GM18519 (cell line): ENCODE results near the gene APOO.
"Not testable (repeated sequence)": the region's sequence is repeated elsewhere in the genome, so short reads cannot be mapped to it uniquely, and the experiment has no call there.

Experiments used
- ATAC-seq: cut with Tn5 transposase; IDR thresholded peaks from one replicate; pipeline ENCODE4 v1.9.1; 2021; ENCODE audit warnings: mild to moderate bottlenecking, moderate library complexity; ENCODE audit not compliant: unreplicated experiment, low FRiP score

The APOO gene

DNA sequence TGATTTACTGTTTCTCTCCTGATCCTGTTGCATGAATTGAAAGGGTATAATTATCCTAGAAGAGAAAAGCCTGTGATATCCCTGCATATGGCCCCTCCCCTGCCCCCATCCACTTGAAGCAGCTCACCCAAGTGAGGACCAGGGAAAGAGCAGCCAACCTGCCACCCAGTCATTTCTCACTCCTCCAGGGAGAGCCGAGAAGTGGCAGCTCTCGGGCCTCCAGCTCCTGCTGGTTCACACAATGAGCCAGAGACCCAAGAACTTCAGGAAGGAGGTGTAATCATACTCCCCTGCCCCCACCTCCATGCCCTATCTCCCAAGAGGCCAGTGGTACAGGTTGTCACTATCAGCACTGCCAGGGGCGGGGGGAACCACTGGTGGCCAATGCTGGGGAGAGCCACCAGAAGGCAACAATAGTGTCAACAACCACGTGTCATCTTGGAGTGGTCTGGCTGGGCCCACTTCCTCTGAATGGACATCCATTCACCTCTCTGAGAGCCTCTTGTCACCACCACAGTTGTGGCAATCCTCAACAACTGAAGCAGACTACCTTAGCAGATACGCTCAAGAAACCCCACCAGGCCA lies 42.9 kb downstream of the APOO start:
- no peak for ATAC-seq

DNA sequence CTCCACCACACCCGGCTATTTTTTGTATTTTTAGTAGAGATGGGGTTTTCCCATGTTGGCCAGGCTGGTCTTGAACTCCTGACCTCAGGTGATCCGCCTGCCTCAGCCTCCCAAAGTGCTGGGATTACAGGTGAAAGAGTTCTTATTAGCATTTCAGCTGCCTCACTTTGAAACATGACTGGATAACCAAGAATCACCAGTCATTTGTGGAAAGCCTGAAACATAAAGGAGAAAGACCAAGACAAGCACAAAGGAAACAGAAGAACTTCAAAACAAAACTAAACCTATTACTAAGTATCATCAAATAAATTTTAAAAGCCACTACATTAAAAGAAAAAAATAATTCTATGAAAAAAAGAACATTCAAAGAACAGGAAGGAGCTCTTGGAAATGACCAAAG lies 45.8 kb downstream of the APOO start:
- not testable (repeated sequence) for ATAC-seq

- ATAC-seq, result no peak
Measured at GRCh38 chrX:23861215-23861896, 46.4 kb downstream of the APOO start.

- not testable (repeated sequence) for ATAC-seq
Measured at GRCh38 chrX:23859238-23859637, 48.5 kb downstream of the APOO start.

DNA sequence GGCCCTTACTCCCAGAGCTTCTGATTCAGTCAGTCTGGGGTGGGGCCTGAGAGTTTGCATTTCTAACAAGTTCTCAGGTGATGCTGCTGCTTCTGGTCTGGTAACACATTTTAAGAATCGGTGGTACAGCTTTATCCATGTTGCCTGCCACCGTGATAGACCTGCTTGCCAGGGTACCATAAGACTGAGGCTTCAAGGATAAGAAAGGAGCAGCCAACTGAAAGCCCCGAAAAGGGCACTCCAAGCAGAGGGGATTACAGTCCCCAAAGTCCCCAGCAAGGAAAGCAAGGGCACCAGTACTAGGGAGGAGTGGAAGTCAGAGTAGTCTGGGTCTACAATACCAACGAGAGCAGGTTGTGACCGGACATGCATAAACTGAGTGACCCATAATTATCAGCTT lies 49.8 kb downstream of the APOO start:
- no peak for ATAC-seq

- no peak for ATAC-seq
Measured at GRCh38 chrX:23857363-23857762, 50.4 kb downstream of the APOO start.

DNA sequence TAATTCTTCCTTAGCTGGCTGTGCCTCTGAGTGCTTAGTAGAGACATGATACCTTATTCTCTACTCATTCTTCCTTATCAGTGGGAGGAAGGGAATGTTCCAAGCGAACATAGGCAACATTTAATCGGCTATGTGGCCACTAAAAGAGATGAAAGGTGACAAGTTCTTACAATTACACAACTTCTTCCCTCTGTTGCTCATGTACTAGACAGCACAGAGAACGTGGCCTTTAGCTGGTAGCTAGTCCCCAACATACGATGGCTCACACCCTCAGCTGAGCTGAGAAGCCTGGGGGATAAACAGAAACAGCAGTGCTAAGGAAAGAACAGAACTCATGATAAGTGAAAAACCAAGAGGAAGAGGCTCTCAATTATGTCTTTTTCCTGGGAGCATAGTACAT lies 52.2 kb downstream of the APOO start:
- ATAC-seq, result no peak

DNA sequence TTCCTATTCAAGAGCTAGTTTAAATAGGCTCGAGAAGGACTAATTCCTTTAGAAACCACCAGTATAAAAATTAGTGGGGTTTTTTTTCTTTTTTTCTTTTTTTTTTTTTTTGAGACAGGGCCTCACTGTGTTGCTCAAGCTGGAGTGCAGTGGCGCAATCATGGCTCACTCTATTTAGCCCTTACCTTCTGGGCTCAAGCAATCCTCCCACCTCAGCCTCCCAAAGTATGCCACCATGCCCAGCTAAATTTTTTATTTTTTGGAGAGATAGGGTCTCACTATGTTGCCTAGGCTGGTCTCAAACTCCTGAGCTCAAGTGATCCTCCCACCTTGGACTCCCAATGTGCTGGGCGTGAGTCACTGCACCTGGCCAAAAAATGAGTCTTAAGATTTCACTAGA lies 52.8 kb downstream of the APOO start:
- no peak for ATAC-seq

DNA sequence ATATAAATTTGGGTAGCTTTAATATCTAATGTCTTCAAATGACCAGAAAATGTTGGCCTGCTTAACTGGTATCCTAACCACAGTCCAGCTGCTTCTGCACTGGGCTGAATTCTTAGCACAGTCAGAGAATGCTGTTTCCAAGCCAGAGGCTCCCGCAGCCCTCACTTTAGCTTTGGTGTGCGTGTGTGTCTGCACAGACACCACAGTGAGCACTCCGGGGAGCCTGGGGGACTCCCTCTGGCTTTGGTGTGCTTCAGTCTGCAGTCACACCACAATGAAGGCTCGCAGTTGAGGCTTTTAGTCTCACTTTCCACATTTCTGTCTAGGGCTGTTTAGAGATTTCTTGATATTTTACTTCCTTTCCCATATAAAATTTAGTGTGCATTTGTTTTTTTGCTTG lies 53.6 kb downstream of the APOO start:
- no peak for ATAC-seq

GRCh38 chrX:23851544-23851943 lies 56.2 kb downstream of the APOO start:
- ATAC-seq, result no peak

DNA sequence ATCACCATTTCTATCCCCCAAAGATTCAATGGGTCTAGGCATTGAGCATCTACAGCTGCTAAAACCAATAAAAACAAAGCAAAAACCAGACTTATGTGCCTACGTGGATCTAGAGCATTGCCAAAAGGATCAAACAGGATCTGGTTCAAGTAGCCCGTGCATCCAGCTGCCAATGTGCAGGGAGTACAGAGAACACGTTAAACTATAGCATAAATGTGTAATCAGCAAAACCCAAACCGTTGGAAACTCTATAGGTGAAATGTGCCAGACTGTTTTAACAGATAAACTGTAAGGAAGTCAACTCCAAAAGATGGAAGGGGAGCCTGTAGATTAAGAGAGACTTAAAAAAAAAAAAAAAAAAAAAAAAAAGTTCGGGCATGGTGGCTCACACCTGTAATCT lies 58.5 kb downstream of the APOO start:
- ATAC-seq, result no peak

GRCh38 chrX:23845351-23845817 lies 62.4 kb downstream of the APOO start:
- ATAC-seq, result no peak

DNA sequence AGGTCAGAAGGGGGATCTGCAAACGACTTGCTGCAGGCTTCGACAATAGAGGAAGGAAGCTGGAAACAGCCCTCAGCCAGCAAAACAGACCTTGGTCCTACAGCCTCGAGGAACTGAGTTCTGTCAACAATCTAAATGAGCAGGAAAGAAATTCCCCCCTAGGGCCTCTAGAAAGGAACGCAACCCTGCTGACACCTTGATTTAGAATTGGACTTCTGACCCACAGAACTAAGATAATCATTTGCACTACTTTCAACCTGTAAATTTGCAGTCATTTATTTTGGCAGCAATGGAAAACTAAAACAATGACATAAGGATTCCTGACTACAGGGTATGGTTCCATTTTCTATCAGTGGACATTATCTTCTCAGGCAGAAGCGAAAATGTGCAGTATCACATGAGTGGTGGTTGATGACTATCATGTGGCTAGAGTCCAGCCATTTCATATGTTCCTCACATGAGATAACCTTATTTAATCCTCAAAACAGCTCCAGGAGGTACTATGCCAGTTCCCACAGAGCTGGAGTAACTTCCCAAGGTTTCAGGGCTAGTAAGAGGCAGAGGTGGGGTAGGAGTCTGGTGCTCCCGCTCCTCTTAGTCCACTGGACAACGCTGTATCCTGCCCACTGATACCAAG lies 63.1 kb downstream of the APOO start:
- ATAC-seq, result no peak

DNA sequence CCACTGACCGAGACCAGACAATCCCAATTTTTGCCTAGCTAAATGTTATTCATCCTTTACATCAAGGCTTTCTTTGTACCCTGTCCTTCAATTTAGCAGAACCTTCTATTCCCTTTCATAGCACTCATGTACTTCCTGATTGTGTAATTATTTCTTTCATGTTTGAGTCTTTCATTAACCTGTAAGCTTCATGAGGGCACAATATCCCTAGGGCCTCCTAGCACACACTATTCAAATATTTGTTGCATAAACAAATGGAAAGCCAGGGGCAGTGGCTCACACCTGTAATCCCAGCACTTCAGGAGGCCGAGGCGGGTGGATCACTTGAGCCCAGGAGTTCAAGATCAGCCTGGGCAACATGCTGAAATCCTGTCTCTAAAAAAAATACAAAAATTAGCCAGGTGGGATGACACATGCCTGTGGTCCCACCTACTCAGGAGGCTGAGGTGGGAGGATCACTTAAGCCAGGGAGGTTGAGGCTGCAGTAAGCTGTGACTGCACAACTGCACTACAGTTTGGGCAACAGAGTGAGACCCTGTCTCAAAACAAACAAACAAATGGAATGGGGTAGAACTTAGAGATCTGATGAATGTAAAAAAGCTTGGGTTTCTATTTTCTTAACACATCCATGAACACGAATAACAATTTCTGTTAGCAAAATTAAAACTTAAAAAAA lies 65.8 kb downstream of the APOO start:
- no peak for ATAC-seq

DNA sequence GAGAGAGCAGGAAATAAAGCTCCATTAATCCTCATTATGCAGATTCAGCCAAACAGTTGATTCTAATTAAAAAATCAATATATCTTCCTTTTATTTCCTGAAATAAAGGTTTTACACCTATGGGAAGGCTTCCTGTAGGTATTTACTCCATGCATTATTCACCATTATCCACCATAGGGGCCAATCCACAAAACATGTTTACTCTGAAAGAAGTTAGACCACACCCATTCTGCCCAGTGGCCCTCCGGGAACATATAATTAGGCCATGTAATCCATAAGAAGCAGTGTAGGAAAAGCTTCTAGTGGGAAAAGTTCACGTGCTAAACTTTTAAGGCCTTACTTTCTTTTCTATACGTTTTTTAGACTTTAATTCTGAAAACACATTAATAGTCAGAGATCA lies 67.1 kb downstream of the APOO start:
- no peak for ATAC-seq

DNA sequence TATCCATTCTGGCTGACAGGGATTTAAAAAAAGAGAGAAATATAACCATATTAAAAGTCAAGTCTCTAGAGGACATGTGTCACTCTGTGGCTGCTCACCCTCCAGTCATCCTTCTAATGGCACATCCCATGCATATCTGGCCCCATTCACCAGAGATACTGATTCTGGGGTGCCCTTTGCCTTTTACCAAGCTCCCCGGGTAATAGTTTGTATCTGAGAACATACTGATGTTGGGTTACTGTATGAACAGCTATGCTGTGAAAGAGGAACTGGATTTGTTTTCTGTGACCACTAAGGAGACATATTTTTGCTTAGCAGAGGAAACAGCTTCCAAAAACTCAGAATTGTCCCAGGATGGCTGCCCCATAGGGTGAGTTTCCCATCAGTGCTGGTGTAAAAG lies 68.8 kb downstream of the APOO start:
- ATAC-seq, result no peak

GRCh38 chrX:23832721-23833120 lies 75.0 kb downstream of the APOO start:
- no peak for ATAC-seq

GRCh38 chrX:23828881-23829280 lies 78.9 kb downstream of the APOO start:
- no peak for ATAC-seq

GRCh38 chrX:23826653-23827052 lies 81.1 kb downstream of the APOO start:
- ATAC-seq, result no peak

GRCh38 chrX:23826216-23826615 lies 81.5 kb downstream of the APOO start:
- no peak for ATAC-seq

DNA sequence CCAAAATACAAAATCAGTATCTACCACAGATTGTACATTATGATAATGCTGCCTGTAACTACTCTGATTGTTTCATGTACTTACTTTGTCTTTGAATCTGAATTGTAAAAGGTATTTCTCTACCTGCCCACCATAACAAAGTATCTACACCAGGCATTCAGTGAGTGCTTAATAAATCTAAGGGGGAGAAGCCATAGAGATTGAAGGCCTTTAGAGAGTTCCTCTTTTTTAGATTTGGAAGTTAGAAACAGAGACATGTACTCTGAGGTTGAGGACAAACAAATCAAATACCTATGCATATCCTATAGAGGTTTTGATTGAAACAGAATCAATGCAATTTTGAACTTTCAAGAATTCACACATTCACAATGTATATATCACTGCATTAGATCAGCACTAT lies 82.1 kb downstream of the APOO start:
- no peak for ATAC-seq
